Measurements from ENCODE around the gene CCL3.

- no peak for TF ChIP-seq CTCF (IDR thresholded peaks at IDR 0.05)
- TF ChIP-seq POLR2A (IDR thresholded peaks at IDR 0.05): no peak
- no peak for TF ChIP-seq EP300 (IDR thresholded peaks at IDR 0.05)
Observed at GRCh38 chr17:36071751-36072150, 18.2 kb downstream of the CCL3 start.

All from ovary (tissue), 3 donors.